H1 (cell line): ENCODE data around the gene WDR81.

Experiments
- JUND ChIP-seq: IDR thresholded peaks from 2 replicates; pipeline ENCODE4 v1.6.1; 2011; ENCODE audit warnings: mild to moderate bottlenecking, improper control_type of control experiment, low read length
- TAF1 ChIP-seq: IDR thresholded peaks from 2 replicates; pipeline ENCODE4 v1.6.1; 2011; ENCODE audit warnings: mild to moderate bottlenecking, low read depth, low read length

GRCh38 chr17:1743088-1743439 is 18.6 kb downstream of the WDR81 start:
- no peak for TF ChIP-seq TAF1
- TF ChIP-seq JUND: no peak
